ENCODE measurements around the gene TMOD2. TPM values are rescaled to one million over a fixed set of nuclear protein-coding genes. Genes with fewer than 3 reads are reported as not detected.

Gene TMOD2
- total RNA-seq, 1 donor from 2014 or later = 8.3 TPM

- DNase-seq (ENCODE audit: low spot score) = no peak
- intact Hi-C loops (cut with DNase I) = no loop called here
Measured at GRCh38 chr15:51801391-51801835, 50.0 kb downstream of the TMOD2 start.

- intact Hi-C loops (cut with DNase I) = no loop called here
- no peak for DNase-seq (ENCODE audit: low spot score)
Measured at GRCh38 chr15:51802593-51802992, 51.2 kb downstream of the TMOD2 start.

GRCh38 chr15:51803965-51804364 lies 52.6 kb downstream of the TMOD2 start:
- DNase-seq (ENCODE audit: low spot score) = no peak
- intact Hi-C loops (cut with DNase I) = no loop called here

GRCh38 chr15:51806123-51806522 lies 54.7 kb downstream of the TMOD2 start:
- no peak for DNase-seq (ENCODE audit: low spot score)
- intact Hi-C loops (cut with DNase I) = no loop called here

GRCh38 chr15:51809457-51809856 lies 58.1 kb downstream of the TMOD2 start:
- no peak for DNase-seq (ENCODE audit: low spot score)
- intact Hi-C loops (cut with DNase I) = no loop called here

- intact Hi-C loops (cut with DNase I) = no loop called here
- no peak for DNase-seq (ENCODE audit: low spot score)
Measured at GRCh38 chr15:51812598-51812997, 61.2 kb downstream of the TMOD2 start.

GRCh38 chr15:51814606-51815005 lies 63.2 kb downstream of the TMOD2 start:
- DNase-seq (ENCODE audit: low spot score) = no peak
- intact Hi-C loops (cut with DNase I) = no loop called here

- intact Hi-C loops (cut with DNase I) = no loop called here
- DNase-seq (ENCODE audit: low spot score) = no peak
Measured at GRCh38 chr15:51816611-51817010, 65.2 kb downstream of the TMOD2 start.

GRCh38 chr15:51818150-51818549 lies 66.8 kb downstream of the TMOD2 start:
- DNase-seq (ENCODE audit: low spot score) = no peak
- intact Hi-C loops (cut with DNase I) = no loop called here

GRCh38 chr15:51825698-51826097 lies 74.3 kb downstream of the TMOD2 start:
- intact Hi-C loops (cut with DNase I) = no loop called here
- DNase-seq (ENCODE audit: low spot score) = no peak

GRCh38 chr15:51828621-51829375 lies 77.4 kb downstream of the TMOD2 start:
- intact Hi-C loops (cut with DNase I) = no loop called here
- no peak for DNase-seq (ENCODE audit: low spot score)

- DNase-seq (ENCODE audit: low spot score) = peak; percentile 97
- intact Hi-C loops (cut with DNase I) = loop anchor here (10.0 kb wide), 1 partner anchor 55 kb away; no protein-coding TSS in a partner anchor
Measured at GRCh38 chr15:51829376-51830275, 78.2 kb downstream of the TMOD2 start, which contains the start of gene TMOD3. TSS of gene TMOD3 (plus strand) at chr15:51829653. CDS start at chr15:51862885, 33,232 bp downstream.

- intact Hi-C loops (cut with DNase I) = loop anchor here (10.0 kb wide), 1 partner anchor 54 kb away; no protein-coding TSS in a partner anchor
- DNase-seq (ENCODE audit: low spot score) = no peak
Measured at GRCh38 chr15:51830276-51830806, 78.9 kb downstream of the TMOD2 start.

GRCh38 chr15:51833772-51834171 lies 82.4 kb downstream of the TMOD2 start:
- no peak for DNase-seq (ENCODE audit: low spot score)
- intact Hi-C loops (cut with DNase I) = loop anchor here (10.0 kb wide), 1 partner anchor 51 kb away; no protein-coding TSS in a partner anchor

- intact Hi-C loops (cut with DNase I) = loop anchor here (10.0 kb wide), 1 partner anchor 47 kb away; no protein-coding TSS in a partner anchor
- DNase-seq (ENCODE audit: low spot score) = no peak
Measured at GRCh38 chr15:51837792-51838251, 86.4 kb downstream of the TMOD2 start.

GRCh38 chr15:51838270-51838669 lies 86.9 kb downstream of the TMOD2 start:
- no peak for DNase-seq (ENCODE audit: low spot score)
- intact Hi-C loops (cut with DNase I) = loop anchor here (10.0 kb wide), 1 partner anchor 47 kb away; no protein-coding TSS in a partner anchor

- intact Hi-C loops (cut with DNase I) = no loop called here
- DNase-seq (ENCODE audit: low spot score) = no peak
Measured at GRCh38 chr15:51840692-51841091, 89.3 kb downstream of the TMOD2 start.

- no peak for DNase-seq (ENCODE audit: low spot score)
- intact Hi-C loops (cut with DNase I) = no loop called here
Measured at GRCh38 chr15:51841406-51842040, 90.1 kb downstream of the TMOD2 start.

- DNase-seq (ENCODE audit: low spot score) = no peak
Measured at GRCh38 chr15:51842265-51842664, 90.9 kb downstream of the TMOD2 start.

More at GRCh38 chr15:51842265-51842664, 90.9 kb downstream of the TMOD2 start:
- intact Hi-C loops (cut with DNase I) = no loop called here

All from cardiac septum (tissue), 1 donor.